Vagina (tissue), 2 donors: ENCODE results near the gene PTPRN2.

Experiments used
- CTCF ChIP-seq, 3 experiments: fragments of 450-650 bp in 2 of 3; fragments of 200-600 bp in 1 of 3; sonication (generic) in 1 of 3; IDR thresholded peaks; one replicate each; pipeline ENCODE4 v1.5.1; 2017 to 2019; ENCODE audit warnings: antibody characterized with exemption in 3 of 3, mild to moderate bottlenecking in 2 of 3, moderate library complexity in 2 of 3
- POLR2A ChIP-seq, 2 donors: fragments of 450-650 bp; IDR thresholded peaks; one replicate each; pipeline ENCODE4 v1.6.1; 2017; ENCODE audit warnings: antibody characterized with exemption in 2 of 2, mild to moderate bottlenecking in 2 of 2, moderate library complexity in 2 of 2

DNA sequence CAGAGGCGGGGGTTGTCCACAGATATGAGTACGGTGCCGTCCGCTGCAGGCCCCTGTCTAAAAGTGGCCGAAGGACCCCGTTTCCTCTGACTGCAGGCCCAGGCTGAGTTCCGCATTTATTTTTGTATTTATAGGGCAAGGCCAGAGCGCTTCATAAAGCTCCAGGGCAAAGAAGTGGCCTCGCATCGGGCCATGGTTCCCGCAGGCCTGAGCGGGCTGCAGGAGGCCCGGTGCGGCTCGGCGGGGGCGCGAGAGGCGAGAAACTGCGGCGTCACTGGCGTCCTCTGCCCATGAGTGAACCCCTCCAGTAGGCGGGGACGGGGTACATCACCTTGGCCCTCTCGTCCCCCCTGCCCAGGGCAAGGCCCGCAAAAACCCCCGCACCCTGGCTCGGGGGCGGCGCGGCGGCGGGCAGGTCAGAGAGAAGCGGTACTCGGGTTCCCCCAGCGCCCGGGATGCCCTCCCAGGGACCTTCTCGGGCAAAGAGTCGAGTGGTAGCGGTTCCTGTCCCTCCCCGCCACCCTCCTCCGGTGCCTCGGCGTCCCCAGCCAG lies 895.1 kb downstream of the PTPRN2 start:
- TF ChIP-seq CTCF (IDR thresholded peaks at IDR 0.05) (no peak), POLR2A (IDR thresholded peaks at IDR 0.05) (no peak)
